Keratinocyte (primary cell): ENCODE data around the gene AGAP1. TPM values are rescaled to one million over a fixed set of nuclear protein-coding genes. Genes with fewer than 3 reads are reported as not detected.

Source experiments
- DNase-seq: peaks from one replicate; pipeline ENCODE4 v3.0.0-alpha.2; 2011; ENCODE audit warnings: low read depth, missing footprints, low spot score
- FAIRE-seq: peaks from 2 replicates; lab custom pipeline; 2011; peaks lifted over from hg19 to GRCh38; lab: Jason Lieb, UNC
- H2AFZ ChIP-seq: 2 replicates; pipeline ENCODE4 v1.6.0; 2012; ENCODE audit warnings: low read length, control low read depth, inconsistent platforms; ENCODE audit not compliant: control insufficient read depth
- H3K27ac ChIP-seq: 2 replicates; pipeline ENCODE4 v1.5.1; 2011; ENCODE audit warnings: low read length; ENCODE audit not compliant: control insufficient read depth, insufficient read depth
- H3K27me3 ChIP-seq: 3 replicates; pipeline ENCODE4 v1.6.0; 2011; ENCODE audit warnings: low read length; ENCODE audit not compliant: control insufficient read depth, insufficient read depth; ENCODE audit errors: extremely low read depth
- H3K36me3 ChIP-seq, 2 experiments: 2 replicates in 1 of 2; 3 replicates in 1 of 2; pipeline ENCODE4 v1.5.1; 2011; ENCODE audit warnings: low read length in 2 of 2, mild to moderate bottlenecking in 1 of 2; ENCODE audit not compliant: control insufficient read depth in 2 of 2, insufficient read depth in 2 of 2; ENCODE audit errors: extremely low read depth in 1 of 2
- H3K4me1 ChIP-seq: 3 replicates; pipeline ENCODE4 v1.5.1; 2011; ENCODE audit warnings: low read length; ENCODE audit not compliant: control insufficient read depth, insufficient read depth; ENCODE audit errors: extremely low read depth
- H3K4me2 ChIP-seq: 3 replicates; pipeline ENCODE4 v1.6.0; 2011; ENCODE audit warnings: low read depth, low read length; ENCODE audit not compliant: control insufficient read depth, insufficient read depth; ENCODE audit errors: extremely low read depth
- H3K4me3 ChIP-seq, 3 experiments: fragments of 200-600 bp in 1 of 3; sonication (generic) in 1 of 3; 2 replicates in 2 of 3; 3 replicates in 1 of 3; pipeline ENCODE4 v1.5.1; 2011 to 2016; ENCODE audit warnings: low read length in 3 of 3, mild to moderate bottlenecking in 3 of 3, control low read depth in 2 of 3, inconsistent platforms in 1 of 3, low read depth in 1 of 3, mixed read lengths in 1 of 3, mixed run types in 1 of 3, moderate library complexity in 1 of 3; ENCODE audit not compliant: control insufficient read depth in 2 of 3, insufficient read depth in 2 of 3; ENCODE audit errors: extremely low read depth in 1 of 3
- H3K79me2 ChIP-seq: 2 replicates; pipeline ENCODE4 v1.6.0; 2012; ENCODE audit warnings: low read length; ENCODE audit not compliant: control insufficient read depth, insufficient read depth
- H3K9ac ChIP-seq: 3 replicates; pipeline ENCODE4 v1.6.0; 2011; ENCODE audit warnings: low read length; ENCODE audit not compliant: control insufficient read depth, insufficient read depth; ENCODE audit errors: extremely low read depth
- H3K9me1 ChIP-seq: 3 replicates; pipeline ENCODE4 v1.6.0; 2011; ENCODE audit warnings: low read length; ENCODE audit not compliant: control insufficient read depth, insufficient read depth; ENCODE audit errors: extremely low read depth
- H3K9me3 ChIP-seq: 2 replicates; pipeline ENCODE4 v1.5.1; 2012; ENCODE audit warnings: low read depth, low read length; ENCODE audit not compliant: control insufficient read depth
- H4K20me1 ChIP-seq: 3 replicates; pipeline ENCODE4 v1.6.0; 2011; ENCODE audit warnings: low read length; ENCODE audit not compliant: control insufficient read depth, insufficient read depth; ENCODE audit errors: extremely low read depth
- EZH2 ChIP-seq: IDR thresholded peaks from one replicate; pipeline ENCODE4 v1.6.1; 2012; ENCODE audit warnings: inconsistent platforms, mild to moderate bottlenecking, low read length, moderate library complexity
- dilution Hi-C: fragments of 300-500 bp; cut with MboI; formaldehyde crosslinking; loops from one replicate; pipeline ENCODE4 v1.7.0; 2020; ENCODE audit warnings: low sequenced_read_pairs; ENCODE audit not compliant: extremely low pct_ligation_motif_present
- polyA plus RNA-seq, 5 experiments: library from polyadenylated mRNA; depleted of rRNA in 3 of 5; stranded (reverse) in 3 of 5; stranded (forward) in 1 of 5; unstranded in 1 of 5; fragments of >200 nt; gene quantifications; 1 replicate in 1 of 5; 2 replicates in 3 of 5; 3 replicates in 1 of 5; pipeline versions ENCODE4 v1.2.1 to v1.2.3, GENCODE V29; 2011 to 2012; ENCODE audit warnings: missing spikeins in 2 of 5, low read depth in 1 of 5, low replicate concordance in 1 of 5
- TF ChIP-seq, protein P1 (sequence below), 3 experiments: IDR thresholded peaks in 1 of 3; conservative IDR thresholded peaks in 1 of 3; optimal IDR thresholded peaks in 1 of 3; 2 replicates in 2 of 3; 3 replicates in 1 of 3; pipeline versions ENCODE3 to v1.5.1; 2011; ENCODE audit warnings: low read length in 3 of 3, mild to moderate bottlenecking in 3 of 3, moderate library complexity in 2 of 3, control low read depth in 1 of 3, inconsistent platforms in 1 of 3; ENCODE audit not compliant: insufficient read depth in 2 of 3; ENCODE audit errors: extremely low read depth in 1 of 3

The AGAP1 gene
- polyA plus RNA-seq, 1 donor (not counting 4 experiments of a cell fraction or from before 2014, with no cell fraction given): 12.6 TPM

DNA sequence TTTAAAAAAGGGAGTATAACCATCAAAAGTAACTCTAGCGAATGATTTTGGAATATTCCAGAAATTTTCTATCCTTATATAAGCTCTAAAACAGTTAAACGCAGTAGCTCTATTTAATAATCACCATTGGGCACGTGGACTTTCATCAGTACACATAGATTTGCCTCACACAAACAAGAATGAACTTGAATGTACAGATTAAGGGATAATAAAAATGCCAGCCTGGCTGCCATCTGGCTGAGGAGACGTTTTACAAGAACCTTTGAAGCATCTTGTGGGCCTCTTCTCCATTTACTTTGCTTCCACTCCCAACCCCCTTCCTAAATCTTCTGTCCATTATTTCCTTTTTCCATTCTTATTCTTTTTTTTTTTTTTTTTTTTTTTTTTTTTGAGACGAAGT lies 47.2 kb downstream of the AGAP1 start:
- H3K79me2 ChIP-seq: peaks cover 35% of the 10 kb centered on the region
- DNase-seq (no peak), FAIRE-seq (no peak)
- TF ChIP-seq, protein P1, sequence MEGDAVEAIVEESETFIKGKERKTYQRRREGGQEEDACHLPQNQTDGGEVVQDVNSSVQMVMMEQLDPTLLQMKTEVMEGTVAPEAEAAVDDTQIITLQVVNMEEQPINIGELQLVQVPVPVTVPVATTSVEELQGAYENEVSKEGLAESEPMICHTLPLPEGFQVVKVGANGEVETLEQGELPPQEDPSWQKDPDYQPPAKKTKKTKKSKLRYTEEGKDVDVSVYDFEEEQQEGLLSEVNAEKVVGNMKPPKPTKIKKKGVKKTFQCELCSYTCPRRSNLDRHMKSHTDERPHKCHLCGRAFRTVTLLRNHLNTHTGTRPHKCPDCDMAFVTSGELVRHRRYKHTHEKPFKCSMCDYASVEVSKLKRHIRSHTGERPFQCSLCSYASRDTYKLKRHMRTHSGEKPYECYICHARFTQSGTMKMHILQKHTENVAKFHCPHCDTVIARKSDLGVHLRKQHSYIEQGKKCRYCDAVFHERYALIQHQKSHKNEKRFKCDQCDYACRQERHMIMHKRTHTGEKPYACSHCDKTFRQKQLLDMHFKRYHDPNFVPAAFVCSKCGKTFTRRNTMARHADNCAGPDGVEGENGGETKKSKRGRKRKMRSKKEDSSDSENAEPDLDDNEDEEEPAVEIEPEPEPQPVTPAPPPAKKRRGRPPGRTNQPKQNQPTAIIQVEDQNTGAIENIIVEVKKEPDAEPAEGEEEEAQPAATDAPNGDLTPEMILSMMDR (optimal IDR thresholded peaks at IDR 0.05 in 1 of 3, IDR thresholded peaks at IDR 0.05 in 1 of 3, conservative IDR thresholded peaks at IDR 0.05 in 1 of 3; ENCODE audit: extremely low read depth in 1 of 3, insufficient read depth in 2 of 3, low read length in 3 of 3): no peak
- TF ChIP-seq EZH2: no peak
- H3K4me3 ChIP-seq: no peak overlapping the region
- H2AFZ ChIP-seq: no peak overlapping the region
- no peaks in the 10 kb centered on the region for H3K27me3 ChIP-seq
- peaks cover 10% of the 10 kb centered on the region for H4K20me1 ChIP-seq
- H3K4me1 ChIP-seq: peaks cover 6% of the 10 kb centered on the region
- no peaks in the 10 kb centered on the region for H3K36me3 ChIP-seq
- no peak overlapping the region for H3K27ac ChIP-seq
- no peak overlapping the region for H3K9ac ChIP-seq
- dilution Hi-C loops: no loop called here
- H3K9me3 ChIP-seq: no peaks in the 10 kb centered on the region
- no peak overlapping the region for H3K4me2 ChIP-seq
- H3K9me1 ChIP-seq: no peaks in the 10 kb centered on the region

DNA sequence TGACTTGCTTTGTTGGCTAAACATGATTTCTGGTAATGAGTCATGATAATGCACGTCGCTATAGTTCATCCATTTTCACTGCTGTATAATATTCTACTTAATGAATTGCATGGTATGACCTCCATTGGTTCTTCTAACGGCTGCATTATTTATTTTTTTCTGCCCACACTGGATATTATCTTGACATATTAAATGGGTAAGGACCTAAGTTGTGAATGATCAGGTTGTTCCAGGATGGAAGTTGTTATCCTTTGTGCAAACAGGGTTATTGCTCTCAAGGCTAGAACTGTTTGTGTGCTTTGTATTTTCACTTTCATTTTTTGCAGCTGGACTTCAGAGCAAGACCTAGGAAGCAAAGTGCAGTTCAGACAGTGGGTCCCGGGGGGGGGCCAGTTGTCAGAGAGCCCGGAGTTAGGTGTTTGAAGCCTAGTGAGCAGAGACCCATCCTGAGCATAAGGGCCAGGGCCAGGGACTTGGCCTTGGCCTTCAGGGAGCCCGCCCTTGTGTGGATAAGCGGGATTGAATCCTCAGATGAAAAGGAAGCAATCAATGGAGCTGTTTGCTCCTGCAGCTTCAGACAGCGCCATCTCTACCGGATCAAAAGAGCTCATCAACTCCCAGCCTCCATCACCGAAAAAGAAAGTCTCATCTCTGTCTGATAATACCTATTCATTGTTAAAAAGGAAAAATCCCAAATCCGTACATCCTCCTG lies 48.2 kb downstream of the AGAP1 start:
- Histone ChIP-seq H4K20me1 (peaks cover 8% of the 10 kb centered on the region), H3K9ac (no peak overlapping the region), H3K4me2 (no peak overlapping the region), H3K4me3 (no peak overlapping the region), H3K9me3 (no peaks in the 10 kb centered on the region), H3K9me1 (no peaks in the 10 kb centered on the region), H3K4me1 (peaks cover 6% of the 10 kb centered on the region), H2AFZ (no peak overlapping the region), H3K79me2 (peaks cover 39% of the 10 kb centered on the region), H3K27ac (no peak overlapping the region), H3K36me3 (no peaks in the 10 kb centered on the region), H3K27me3 (no peaks in the 10 kb centered on the region)
- DNase-seq: no peak
- no peak for FAIRE-seq
- no peak for TF ChIP-seq EZH2
- dilution Hi-C loops: no loop called here
